GM18499 (cell line): ENCODE results near the gene RNF14.
"Not testable (repeated sequence)": the region's sequence is repeated elsewhere in the genome, so short reads cannot be mapped to it uniquely, and the experiment has no call there.

Source experiments
- ATAC-seq: cut with Tn5 transposase; IDR thresholded peaks from one replicate; pipeline ENCODE4 v1.9.1; 2021; ENCODE audit warnings: moderate number of reproducible peaks; ENCODE audit not compliant: insufficient read depth, unreplicated experiment

Gene RNF14

GRCh38 chr5:142037599-142037998 lies 68.7 kb downstream of the RNF14 start:
- not testable (repeated sequence) for ATAC-seq

DNA sequence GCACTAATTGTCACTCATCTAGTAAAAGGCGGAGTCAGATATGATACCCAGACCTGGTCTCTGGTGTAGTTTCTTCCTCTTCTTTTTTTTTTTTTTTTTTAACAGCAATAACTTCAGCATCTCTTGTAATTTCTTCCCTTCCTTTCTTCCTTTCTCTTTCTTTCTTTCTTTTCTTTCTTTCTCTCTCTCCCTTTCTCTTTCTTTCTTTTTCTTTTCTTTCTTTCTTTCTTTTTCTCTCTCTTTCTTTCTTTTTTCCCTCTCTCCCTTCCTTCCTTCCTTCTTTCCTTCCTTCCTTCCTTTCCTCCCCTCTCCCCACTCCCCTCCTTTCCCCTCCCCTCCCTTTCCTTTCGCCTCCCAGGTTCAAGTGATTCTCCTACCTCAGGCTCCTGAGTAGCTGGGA lies 69.8 kb downstream of the RNF14 start:
- no peak for ATAC-seq
